ENCODE measurements around the gene PIGU. TPM values are rescaled to one million over a fixed set of nuclear protein-coding genes. Genes with fewer than 3 reads are reported as not detected.

PIGU gene
- total RNA-seq, 2 donors from 2014 or later, result 35.8 to 41.2 TPM

GRCh38 chr20:34701405-34702085 is 24.7 kb upstream of the PIGU start:
- no peak for TF ChIP-seq CTCF (conservative IDR thresholded peaks at IDR 0.05)

DNA sequence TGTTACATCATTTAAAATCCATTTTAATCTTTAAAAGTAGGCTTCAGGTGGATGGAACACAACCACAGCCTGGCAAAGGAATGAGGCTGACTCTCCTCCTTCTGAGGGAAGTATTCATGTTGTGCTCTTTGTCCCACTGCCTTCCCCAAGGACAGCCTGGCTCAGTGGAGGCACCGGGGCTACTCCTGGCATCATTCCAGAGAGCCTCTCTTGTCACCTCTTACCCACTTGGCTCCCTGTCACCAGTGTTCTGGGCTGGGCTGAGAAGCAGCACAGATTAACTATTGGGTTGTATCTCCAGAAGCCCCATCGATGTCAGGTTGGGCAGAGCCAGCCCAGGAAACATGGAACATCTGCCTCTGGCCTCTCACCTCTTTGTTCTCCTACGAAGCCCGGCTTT is 16.5 kb upstream of the PIGU start:
- no peak for TF ChIP-seq CTCF (conservative IDR thresholded peaks at IDR 0.05)
- Mint-ChIP-seq H3K9me3 (no peaks in the 10 kb centered on the region), H3K4me3 (no peak overlapping the region), H3K36me3 (ENCODE audit: low read depth) (no peaks in the 10 kb centered on the region), H3K27me3 (ENCODE audit: insufficient read depth) (peaks cover 9% of the 10 kb centered on the region), H3K27ac (no peak overlapping the region), H3K4me1 (no peaks in the 10 kb centered on the region)
- no peaks in the 10 kb centered on the region for H3K9me3 ChIP-seq (ENCODE audit: control insufficient read depth, low read length)
- no peak overlapping the region for H3K9ac ChIP-seq (ENCODE audit: extremely low read depth, low read length, poor library complexity, severe bottlenecking)
- H3K27me3 ChIP-seq (ENCODE audit: control insufficient read depth, insufficient read depth, low read length, poor library complexity, severe bottlenecking), result no peaks in the 10 kb centered on the region
- no peaks in the 10 kb centered on the region for H3K36me3 ChIP-seq (ENCODE audit: control insufficient read depth, insufficient read depth, low read length)
- H3K4me1 ChIP-seq (ENCODE audit: control insufficient read depth, insufficient read depth, low read length), result no peaks in the 10 kb centered on the region
- DNase-seq, result no peak
- no peak overlapping the region for H3K4me3 ChIP-seq (ENCODE audit: low read length)
- 82 to 83% methylated on average over 1 to 4 of the region's 4 CpGs for WGBS, 2 experiments (ENCODE audit: insufficient coverage in 1 of 2, insufficient read length in 1 of 2)
- H3K27ac ChIP-seq (ENCODE audit: low read depth, low read length), result no peak overlapping the region

More at GRCh38 chr20:34701405-34702085, 24.7 kb upstream of the PIGU start:
- H3K27ac Mint-ChIP-seq, result no peak overlapping the region
- WGBS, 2 experiments (ENCODE audit: insufficient coverage in 1 of 2, insufficient read length in 1 of 2), result 86 to 92% methylated on average over 4 to 6 of the region's 6 CpGs
- H3K27ac ChIP-seq (ENCODE audit: low read depth, low read length), result no peak overlapping the region
- peaks cover 5% of the 10 kb centered on the region for H3K4me1 ChIP-seq (ENCODE audit: control insufficient read depth, insufficient read depth, low read length)
- H3K4me1 Mint-ChIP-seq, result peaks cover 25% of the 10 kb centered on the region
- no peak for DNase-seq
- no peak overlapping the region for H3K4me3 Mint-ChIP-seq
- H3K27me3 Mint-ChIP-seq (ENCODE audit: insufficient read depth), result peaks cover 21% of the 10 kb centered on the region
- H3K9ac ChIP-seq (ENCODE audit: extremely low read depth, low read length, poor library complexity, severe bottlenecking), result no peak overlapping the region
- H3K4me3 ChIP-seq (ENCODE audit: low read length), result no peak overlapping the region
- H3K9me3 Mint-ChIP-seq, result no peaks in the 10 kb centered on the region
- H3K27me3 ChIP-seq (ENCODE audit: control insufficient read depth, insufficient read depth, low read length, poor library complexity, severe bottlenecking), result peaks cover 8% of the 10 kb centered on the region
- H3K36me3 Mint-ChIP-seq (ENCODE audit: low read depth), result no peaks in the 10 kb centered on the region
- no peaks in the 10 kb centered on the region for H3K36me3 ChIP-seq (ENCODE audit: control insufficient read depth, insufficient read depth, low read length)
- no peaks in the 10 kb centered on the region for H3K9me3 ChIP-seq (ENCODE audit: control insufficient read depth, low read length)

- H3K27me3 Mint-ChIP-seq (ENCODE audit: insufficient read depth), result peaks cover 4% of the 10 kb centered on the region
- H3K4me1 ChIP-seq (ENCODE audit: control insufficient read depth, insufficient read depth, low read length), result no peaks in the 10 kb centered on the region
- H3K36me3 ChIP-seq (ENCODE audit: control insufficient read depth, insufficient read depth, low read length), result no peaks in the 10 kb centered on the region
- no peaks in the 10 kb centered on the region for H3K4me1 Mint-ChIP-seq
- H3K4me3 ChIP-seq (ENCODE audit: low read length), result no peak overlapping the region
- H3K27me3 ChIP-seq (ENCODE audit: control insufficient read depth, insufficient read depth, low read length, poor library complexity, severe bottlenecking), result no peaks in the 10 kb centered on the region
- no peak overlapping the region for H3K4me3 Mint-ChIP-seq
- 86 to 100% methylated on average over 2 of the region's 3 CpGs for WGBS, 2 experiments (ENCODE audit: insufficient coverage in 1 of 2, insufficient read length in 1 of 2)
- TF ChIP-seq CTCF (conservative IDR thresholded peaks at IDR 0.05), result no peak
- no peaks in the 10 kb centered on the region for H3K9me3 Mint-ChIP-seq
- H3K27ac ChIP-seq (ENCODE audit: low read depth, low read length), result no peak overlapping the region
- no peak overlapping the region for H3K9ac ChIP-seq (ENCODE audit: extremely low read depth, low read length, poor library complexity, severe bottlenecking)
- no peak overlapping the region for H3K27ac Mint-ChIP-seq
- H3K9me3 ChIP-seq (ENCODE audit: control insufficient read depth, low read length), result no peaks in the 10 kb centered on the region
- H3K36me3 Mint-ChIP-seq (ENCODE audit: low read depth), result no peaks in the 10 kb centered on the region
- DNase-seq, result no peak
Observed at GRCh38 chr20:34691838-34692237, 14.9 kb upstream of the PIGU start.

Measured in endodermal cell (in vitro differentiated cells).